Stomach smooth muscle (tissue), 2 donors: ENCODE data around the gene ZMIZ1.
A peak's percentile ranks its signal among the peaks of the same experiment; 100 is the strongest.

Source experiments
- H3K27ac ChIP-seq: one replicate; pipeline ENCODE4 v1.7.0; 2013; ENCODE audit warnings: mild to moderate bottlenecking, low read length, inconsistent platforms
- H3K27me3 ChIP-seq, 2 donors: one replicate each; pipeline ENCODE4 v1.7.0; 2013; ENCODE audit warnings: low read length in 2 of 2; ENCODE audit not compliant: insufficient read depth in 2 of 2, control insufficient read depth in 1 of 2
- H3K36me3 ChIP-seq, 2 donors: one replicate each; pipeline ENCODE4 v1.7.0; 2013; ENCODE audit warnings: low read length in 2 of 2; ENCODE audit not compliant: control insufficient read depth in 2 of 2, insufficient read depth in 2 of 2
- H3K4me1 ChIP-seq: one replicate; pipeline ENCODE4 v1.7.0; 2013; ENCODE audit warnings: low read length; ENCODE audit not compliant: control insufficient read depth, insufficient read depth
- H3K4me3 ChIP-seq, 2 donors: one replicate each; pipeline ENCODE4 v1.7.0; 2013; ENCODE audit warnings: low read length in 2 of 2
- H3K9ac ChIP-seq, 2 donors: one replicate each; pipeline ENCODE4 v1.7.0; 2013; ENCODE audit warnings: low read length in 2 of 2, mild to moderate bottlenecking in 1 of 2
- H3K9me3 ChIP-seq, 2 donors: one replicate each; pipeline ENCODE4 v1.7.0; 2013; ENCODE audit warnings: low read length in 2 of 2; ENCODE audit not compliant: control insufficient read depth in 2 of 2
- donor health status: healthy.
- donor health status: Pancreatic carcinoma.

Gene ZMIZ1

GRCh38 chr10:79287973-79288723, 219.4 kb downstream of the ZMIZ1 start:
- Histone ChIP-seq H3K36me3 (peaks cover 39 to 49% of the 10 kb centered on the region in 2 donors), H3K4me1 (peaks cover 30% of the 10 kb centered on the region), H3K9ac (no peak overlapping the region)

GRCh38 chr10:79289801-79290200, 221.0 kb downstream of the ZMIZ1 start:
- H3K4me1 ChIP-seq, result peaks cover 22% of the 10 kb centered on the region
- H3K36me3 ChIP-seq, result peaks cover 39 to 56% of the 10 kb centered on the region in 2 donors
- no peaks in the 10 kb centered on the region for H3K9me3 ChIP-seq
- no peak overlapping the region for H3K27ac ChIP-seq
- H3K9ac ChIP-seq, result no peak overlapping the region
- H3K4me3 ChIP-seq, result no peak overlapping the region
- no peaks in the 10 kb centered on the region for H3K27me3 ChIP-seq

More at GRCh38 chr10:79287973-79288723, 219.4 kb downstream of the ZMIZ1 start:
- H3K27me3 ChIP-seq, result no peaks in the 10 kb centered on the region
- no peak overlapping the region for H3K4me3 ChIP-seq
- H3K9me3 ChIP-seq, result no peaks in the 10 kb centered on the region
- no peak overlapping the region for H3K27ac ChIP-seq

GRCh38 chr10:79292026-79292766, 223.4 kb downstream of the ZMIZ1 start:
- Histone ChIP-seq H3K9ac (no peak overlapping the region), H3K27me3 (no peaks in the 10 kb centered on the region), H3K36me3 (peaks cover 52 to 66% of the 10 kb centered on the region in 2 donors)

GRCh38 chr10:79292891-79293746, 224.4 kb downstream of the ZMIZ1 start:
- Histone ChIP-seq H3K27me3 (no peaks in the 10 kb centered on the region), H3K4me3 (no peak overlapping the region), H3K27ac (no peak overlapping the region), H3K4me1 (peaks cover 6% of the 10 kb centered on the region), H3K36me3 (peaks cover 56 to 69% of the 10 kb centered on the region in 2 donors), H3K9me3 (no peaks in the 10 kb centered on the region), H3K9ac (no peak overlapping the region)

More at GRCh38 chr10:79292026-79292766, 223.4 kb downstream of the ZMIZ1 start:
- Histone ChIP-seq H3K4me3 (no peak overlapping the region), H3K9me3 (no peaks in the 10 kb centered on the region), H3K4me1 (peaks cover 6% of the 10 kb centered on the region), H3K27ac (no peak overlapping the region)

GRCh38 chr10:79293841-79294581, 225.2 kb downstream of the ZMIZ1 start:
- Histone ChIP-seq H3K27ac (no peak overlapping the region), H3K27me3 (no peaks in the 10 kb centered on the region), H3K4me1 (peaks cover 11% of the 10 kb centered on the region), H3K9me3 (no peaks in the 10 kb centered on the region), H3K4me3 (no peak overlapping the region), H3K9ac (no peak overlapping the region), H3K36me3 (peaks cover 58 to 73% of the 10 kb centered on the region in 2 donors)

GRCh38 chr10:79295563-79295962, 226.8 kb downstream of the ZMIZ1 start:
- Histone ChIP-seq H3K27me3 (no peaks in the 10 kb centered on the region), H3K9ac (no peak overlapping the region), H3K4me3 (no peak overlapping the region), H3K36me3 (peaks cover 64 to 76% of the 10 kb centered on the region in 2 donors), H3K27ac (no peak overlapping the region), H3K4me1 (peaks cover 11% of the 10 kb centered on the region), H3K9me3 (no peaks in the 10 kb centered on the region)

GRCh38 chr10:79296431-79296830, 227.7 kb downstream of the ZMIZ1 start:
- Histone ChIP-seq H3K4me1 (peaks cover 11% of the 10 kb centered on the region), H3K4me3 (no peak overlapping the region), H3K27me3 (no peaks in the 10 kb centered on the region), H3K9me3 (no peaks in the 10 kb centered on the region), H3K27ac (no peak overlapping the region), H3K9ac (no peak overlapping the region), H3K36me3 (peaks cover 70 to 78% of the 10 kb centered on the region in 2 donors)

GRCh38 chr10:79298403-79299244, 229.9 kb downstream of the ZMIZ1 start:
- Histone ChIP-seq H3K9me3 (no peaks in the 10 kb centered on the region), H3K36me3 (peaks cover 68 to 85% of the 10 kb centered on the region in 2 donors), H3K4me1 (peaks cover 5% of the 10 kb centered on the region), H3K27me3 (no peaks in the 10 kb centered on the region), H3K9ac (no peak overlapping the region), H3K4me3 (no peak overlapping the region), H3K27ac (peak overlapping the region; percentile 18)

GRCh38 chr10:79299397-79300241, 230.9 kb downstream of the ZMIZ1 start:
- Histone ChIP-seq H3K4me3 (no peak overlapping the region), H3K36me3 (peaks cover 76 to 85% of the 10 kb centered on the region in 2 donors), H3K27ac (peak overlapping the region; percentile 18), H3K9ac (no peak overlapping the region), H3K27me3 (no peaks in the 10 kb centered on the region), H3K4me1 (peaks cover 5% of the 10 kb centered on the region), H3K9me3 (no peaks in the 10 kb centered on the region)
